Activated naive CD4-positive, alpha-beta T cell treated with anti-CD3 and anti-CD28 coated beads for 36 hours (primary cell): ENCODE data around the gene POLR1H. TPM values are rescaled to one million over a fixed set of nuclear protein-coding genes. Genes with fewer than 3 reads are reported as not detected.

Experiments
- CTCF ChIA-PET: fragments of 350-600 bp; sonication (Branson Sonifier 250); formaldehyde crosslinking; loops from one replicate; lab custom pipeline; 2021; ENCODE audit warnings: antibody characterized with exemption; lab: Charles Lee
- DNase-seq: peaks from one replicate; pipeline ENCODE4 v3.0.0-alpha.2; 2020
- H3K27ac Mint-ChIP-seq: one replicate; pipeline ENCODE4 v1.8.0; 2021; ENCODE audit warnings: mild to moderate bottlenecking, mixed read lengths
- H3K27me3 Mint-ChIP-seq: one replicate; pipeline ENCODE4 v1.8.0; 2021; ENCODE audit warnings: low read depth, mixed read lengths
- H3K36me3 Mint-ChIP-seq: one replicate; pipeline ENCODE4 v1.8.0; 2021; ENCODE audit warnings: low read depth, mixed read lengths
- H3K4me1 Mint-ChIP-seq: one replicate; pipeline ENCODE4 v1.8.0; 2021; ENCODE audit warnings: low read depth, mixed read lengths
- H3K4me3 Mint-ChIP-seq: one replicate; pipeline ENCODE4 v1.8.0; 2021; ENCODE audit warnings: mild to moderate bottlenecking, moderate library complexity, mixed read lengths
- H3K9me3 Mint-ChIP-seq: one replicate; pipeline ENCODE4 v1.8.0; 2021; ENCODE audit warnings: mixed read lengths
- intact Hi-C: fragments of 100-400 bp; cut with micrococcal nuclease; formaldehyde crosslinking; loops from one replicate; pipeline ENCODE4 v1.15.1; 2023
- total RNA-seq, 2 experiments: library from RNA; stranded (reverse); gene quantifications; one replicate each; pipeline ENCODE4 v1.2.3, GENCODE V29; 2021

POLR1H gene
- total RNA-seq, 2 experiments from 2014 or later, result 74.6 to 77.8 TPM

DNA sequence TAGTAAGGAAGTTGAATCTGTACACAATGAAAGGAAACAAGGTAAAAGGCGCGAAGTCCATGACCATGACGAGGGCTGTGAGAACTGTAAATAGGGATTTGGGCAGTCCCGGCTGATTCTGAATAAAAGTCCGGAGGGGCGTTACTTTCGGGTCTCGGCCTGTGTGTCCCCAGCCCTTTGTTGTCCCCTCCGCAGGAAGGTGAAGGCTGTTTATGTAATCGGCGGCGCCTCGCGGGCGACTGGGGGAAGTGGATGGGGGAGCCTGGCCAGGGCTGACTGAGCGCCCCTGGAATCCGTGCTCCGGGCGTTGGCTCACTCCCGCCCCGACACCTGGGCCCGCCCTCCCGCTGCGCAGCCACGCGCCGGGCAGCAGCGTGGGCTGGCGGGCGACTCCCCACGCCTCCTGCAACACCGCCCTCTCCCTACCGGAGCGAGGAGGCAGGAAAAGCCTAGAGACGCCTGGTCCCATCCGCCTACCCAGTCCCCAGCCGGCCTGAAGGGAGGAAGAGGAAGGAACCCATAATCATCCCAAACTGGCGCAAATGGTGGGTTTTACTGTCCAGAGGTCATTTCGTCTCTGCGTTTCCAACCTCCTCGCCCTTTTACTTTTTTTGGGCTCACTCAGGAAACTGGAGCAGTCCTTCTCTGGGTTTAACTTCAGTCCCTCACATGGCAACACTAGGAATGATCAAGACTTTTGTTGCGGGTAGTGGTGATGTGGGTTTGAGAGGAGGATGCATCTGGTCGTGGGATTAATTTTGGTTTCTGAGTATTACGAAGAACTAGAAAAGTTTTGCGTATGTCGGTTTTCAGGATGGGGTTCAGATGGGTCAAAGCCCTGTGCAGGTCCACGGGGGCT is 39.7 kb downstream of the POLR1H start:
- Mint-ChIP-seq H3K27ac (no peak overlapping the region), H3K4me3 (peak overlapping the region; percentile 78), H3K9me3 (no peaks in the 10 kb centered on the region), H3K4me1 (peaks cover 56% of the 10 kb centered on the region), H3K27me3 (peaks cover 20% of the 10 kb centered on the region), H3K36me3 (no peaks in the 10 kb centered on the region)
- intact Hi-C loops, result loop anchor here (1.0 kb wide), 1 partner anchor 112 kb away; the partner anchor contains the start of gene TRIM26
- CTCF ChIA-PET, result interaction anchor here (1.1 to 7.9 kb wide), 8 partner anchors 24 to 253 kb away, joined by 3 to 227 read pairs (median 6); partner anchors contain the start of gene PPP1R11
- DNase-seq, result peak; percentile 37

DNA sequence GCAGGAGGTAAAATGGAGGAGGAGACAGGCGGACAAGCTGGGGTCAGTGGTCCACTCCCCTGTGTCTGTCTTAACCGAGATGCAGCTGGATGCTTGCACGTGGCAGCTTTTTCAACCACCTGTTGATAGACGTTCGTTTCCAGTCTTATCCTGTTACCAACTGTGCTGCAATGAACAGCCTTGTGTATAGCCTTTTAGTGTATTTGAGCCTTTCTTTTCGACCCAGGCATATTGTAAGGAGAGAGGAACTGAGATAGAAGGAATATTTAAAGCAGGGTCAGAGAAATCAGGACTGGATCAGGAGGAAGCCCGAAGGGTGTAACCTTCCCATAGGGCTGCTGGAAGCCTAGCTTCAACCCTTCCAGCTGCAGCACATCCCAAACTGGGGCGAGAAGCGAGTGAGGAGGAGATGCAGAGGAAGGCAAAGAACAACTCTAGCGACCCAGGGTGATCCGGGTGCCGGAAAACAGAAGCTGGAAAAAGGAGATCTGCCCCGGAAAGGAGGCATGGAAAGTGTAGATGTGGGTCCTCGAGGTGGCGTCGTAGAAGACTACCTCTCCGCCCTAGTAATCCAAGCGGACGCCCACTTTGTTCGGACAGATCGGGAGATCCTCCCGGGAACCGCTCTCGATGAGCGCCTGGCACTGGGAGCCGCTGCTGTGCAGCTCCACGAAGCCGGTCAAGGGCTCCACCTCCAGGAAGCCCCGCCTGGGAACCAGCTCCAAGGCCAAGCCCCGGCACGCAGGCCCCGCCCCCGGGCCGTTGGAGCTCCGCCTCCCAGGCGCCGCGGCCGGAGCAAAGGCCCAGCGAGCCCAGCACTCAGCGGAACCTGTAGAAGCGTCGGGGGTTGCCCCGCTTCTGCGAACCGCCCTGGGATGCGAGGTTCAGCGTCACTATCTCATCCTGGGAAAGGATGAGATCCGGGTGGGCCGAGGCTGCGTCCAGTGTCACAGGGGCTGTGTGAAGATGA is 40.7 kb downstream of the POLR1H start:
- H3K36me3 Mint-ChIP-seq, result no peaks in the 10 kb centered on the region
- peaks cover 56% of the 10 kb centered on the region for H3K4me1 Mint-ChIP-seq
- peak overlapping the region; percentile 78 for H3K4me3 Mint-ChIP-seq
- H3K27ac Mint-ChIP-seq, result no peak overlapping the region
- CTCF ChIA-PET, result interaction anchor here (0.6 to 7.9 kb wide), 11 partner anchors 24 to 254 kb away, joined by 3 to 227 read pairs (median 6); partner anchors contain the start of genes POLR1H and PPP1R11
- DNase-seq, result peak; percentile 73
- intact Hi-C loops, result loop anchor here (1.0 to 2.0 kb wide), 3 partner anchors 35 to 295 kb away; partner anchors contain the start of genes PPP1R11 and TRIM26
- H3K27me3 Mint-ChIP-seq, result peaks cover 20% of the 10 kb centered on the region
- no peaks in the 10 kb centered on the region for H3K9me3 Mint-ChIP-seq

DNA sequence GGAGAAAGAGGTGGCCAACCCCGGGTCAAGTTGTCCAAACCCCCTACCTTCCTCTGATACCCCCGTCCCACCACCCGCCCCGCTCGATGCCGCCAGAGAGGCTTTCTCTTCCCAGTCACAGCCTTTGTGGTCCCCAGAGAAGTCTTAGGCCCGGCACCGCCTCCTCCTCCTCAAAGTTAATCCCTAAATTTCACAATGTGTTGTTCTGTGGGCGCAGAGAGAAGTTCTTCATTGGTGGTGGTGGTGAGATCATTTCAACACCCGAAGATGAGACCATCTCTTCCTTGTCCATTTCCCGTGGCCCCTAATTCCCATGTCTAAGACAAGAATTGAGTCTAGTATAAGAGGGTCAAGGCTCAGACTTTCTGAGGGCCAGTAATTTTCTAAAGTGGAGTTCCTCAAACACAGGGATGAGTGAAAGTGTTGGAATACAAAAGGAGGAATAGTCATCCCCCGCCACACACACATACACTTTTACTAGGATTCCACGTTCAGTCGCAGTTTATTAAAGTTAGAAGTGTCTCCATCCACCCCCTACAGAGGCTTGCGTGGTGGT is 41.4 kb downstream of the POLR1H start:
- peaks cover 20% of the 10 kb centered on the region for H3K27me3 Mint-ChIP-seq
- H3K27ac Mint-ChIP-seq, result no peak overlapping the region
- H3K4me3 Mint-ChIP-seq, result peak overlapping the region; percentile 78
- H3K36me3 Mint-ChIP-seq, result no peaks in the 10 kb centered on the region
- H3K4me1 Mint-ChIP-seq, result peaks cover 51% of the 10 kb centered on the region
- intact Hi-C loops, result loop anchor here (2.0 kb wide), 2 partner anchors 36 to 294 kb away; partner anchors contain the start of gene PPP1R11
- DNase-seq, result no peak
- H3K9me3 Mint-ChIP-seq, result no peaks in the 10 kb centered on the region
- CTCF ChIA-PET, result interaction anchor here (1.0 to 7.9 kb wide), 17 partner anchors 8 to 154 kb away, joined by 3 to 227 read pairs (median 6); partner anchors contain the start of genes POLR1H, PPP1R11, RNF39 and TRIM40

DNA sequence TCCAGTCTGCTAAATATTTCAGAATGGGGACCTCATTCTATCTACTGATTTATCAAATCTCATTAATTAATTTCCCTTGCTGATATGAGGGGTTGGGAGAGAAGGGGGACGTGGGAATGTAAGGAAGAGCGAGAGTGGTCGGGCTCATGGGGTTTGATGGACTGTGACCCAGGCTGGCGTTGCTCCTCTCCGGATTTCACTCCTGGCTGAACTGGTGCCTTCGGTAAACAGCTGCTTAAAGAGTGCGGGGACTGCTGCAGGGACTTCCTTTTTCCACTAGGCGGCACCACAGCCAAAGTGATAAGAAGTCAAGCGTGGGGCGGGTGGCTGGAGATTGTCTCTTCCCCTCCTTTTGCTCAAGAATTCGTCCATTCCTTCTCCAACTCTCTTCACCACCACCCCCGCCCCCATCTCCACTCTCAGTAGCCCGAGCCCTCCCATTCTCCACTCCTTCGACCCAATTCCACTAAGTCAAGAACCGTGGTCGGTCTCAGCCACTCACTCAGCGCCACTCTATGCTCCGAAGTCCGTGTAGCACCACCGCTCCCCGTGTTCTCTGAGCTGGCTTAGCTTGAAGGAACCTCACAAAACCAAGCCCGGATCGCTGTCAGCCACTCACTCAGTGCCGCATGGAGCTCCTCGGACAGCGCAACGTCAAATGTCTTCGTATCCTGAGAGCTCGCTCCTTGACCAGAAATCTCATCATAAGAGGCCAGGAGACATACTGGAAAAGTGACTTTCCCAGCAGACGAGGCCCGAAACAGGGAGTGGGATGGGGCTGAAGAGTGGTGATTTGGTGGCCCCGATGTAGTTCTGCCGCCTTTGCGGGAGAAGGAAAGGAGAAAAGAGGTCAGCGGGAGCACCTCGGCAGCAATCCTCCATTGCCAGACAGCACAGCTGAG is 42.2 kb downstream of the POLR1H start:
- H3K4me1 Mint-ChIP-seq, result peaks cover 45% of the 10 kb centered on the region
- no peak overlapping the region for H3K27ac Mint-ChIP-seq
- CTCF ChIA-PET, result interaction anchor here (0.9 to 7.9 kb wide), 19 partner anchors 9 to 153 kb away, joined by 3 to 227 read pairs (median 6); partner anchors contain the start of genes POLR1H, RNF39 and TRIM40
- peak; percentile 93 for DNase-seq
- intact Hi-C loops, result loop anchor here (1.0 to 2.0 kb wide), 5 partner anchors 28 to 294 kb away; partner anchors contain the start of gene PPP1R11
- no peaks in the 10 kb centered on the region for H3K9me3 Mint-ChIP-seq
- H3K4me3 Mint-ChIP-seq, result peak overlapping the region; percentile 78
- H3K27me3 Mint-ChIP-seq, result peaks cover 26% of the 10 kb centered on the region
- no peaks in the 10 kb centered on the region for H3K36me3 Mint-ChIP-seq

DNA sequence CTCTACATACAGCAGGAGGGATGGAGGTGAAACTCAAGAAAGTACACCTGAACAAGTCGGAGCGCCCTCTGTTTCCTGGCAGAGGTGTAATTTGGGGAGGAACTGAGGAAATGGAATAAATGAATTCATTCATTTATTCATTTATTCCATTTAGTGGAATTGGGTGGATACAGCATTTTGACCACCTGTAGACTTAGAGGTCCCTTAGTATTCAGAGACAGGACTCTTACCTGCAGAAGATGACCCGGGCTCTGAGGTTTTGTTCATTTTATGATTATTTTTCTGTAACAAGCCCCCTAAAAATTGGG is 42.8 kb downstream of the POLR1H start:
- H3K9me3 Mint-ChIP-seq, result no peaks in the 10 kb centered on the region
- no peaks in the 10 kb centered on the region for H3K36me3 Mint-ChIP-seq
- H3K27ac Mint-ChIP-seq, result no peak overlapping the region
- H3K4me1 Mint-ChIP-seq, result peaks cover 39% of the 10 kb centered on the region
- intact Hi-C loops, result loop anchor here (1.0 to 2.0 kb wide), 5 partner anchors 27 to 293 kb away; partner anchors contain the start of gene PPP1R11
- CTCF ChIA-PET, result interaction anchor here (0.9 to 7.9 kb wide), 17 partner anchors 9 to 153 kb away, joined by 3 to 227 read pairs (median 6); partner anchors contain the start of genes POLR1H, RNF39 and TRIM40
- peak overlapping the region; percentile 78 for H3K4me3 Mint-ChIP-seq
- peaks cover 30% of the 10 kb centered on the region for H3K27me3 Mint-ChIP-seq
- DNase-seq, result no peak

DNA sequence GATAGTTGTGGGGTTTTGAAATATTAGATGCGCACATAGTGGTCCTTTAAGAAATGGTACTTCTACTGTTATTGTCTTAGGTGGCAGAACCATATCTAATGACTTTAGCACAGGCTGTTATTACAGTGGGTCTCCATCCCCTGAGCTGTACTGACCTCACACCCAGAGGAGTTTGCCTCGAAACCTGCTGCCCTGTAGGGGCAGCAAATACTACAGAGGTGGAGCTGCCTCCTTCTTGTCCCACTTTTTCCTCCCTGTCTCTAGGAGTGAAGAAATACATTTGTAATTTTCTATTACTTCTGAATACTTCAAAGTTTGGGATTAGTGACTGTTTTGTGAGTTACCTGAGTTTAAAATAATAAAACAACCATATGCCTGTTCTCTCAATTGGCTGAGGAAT is 43.6 kb downstream of the POLR1H start:
- no peak for DNase-seq
- Mint-ChIP-seq H3K36me3 (no peaks in the 10 kb centered on the region), H3K27ac (no peak overlapping the region), H3K4me3 (no peak overlapping the region), H3K9me3 (no peaks in the 10 kb centered on the region), H3K27me3 (peaks cover 29% of the 10 kb centered on the region), H3K4me1 (peaks cover 31% of the 10 kb centered on the region)
- intact Hi-C loops, result no loop called here
- CTCF ChIA-PET, result interaction anchor here (1.0 to 7.9 kb wide), 5 partner anchors 9 to 87 kb away, joined by 3 to 227 read pairs (median 6); no protein-coding TSS in a partner anchor

DNA sequence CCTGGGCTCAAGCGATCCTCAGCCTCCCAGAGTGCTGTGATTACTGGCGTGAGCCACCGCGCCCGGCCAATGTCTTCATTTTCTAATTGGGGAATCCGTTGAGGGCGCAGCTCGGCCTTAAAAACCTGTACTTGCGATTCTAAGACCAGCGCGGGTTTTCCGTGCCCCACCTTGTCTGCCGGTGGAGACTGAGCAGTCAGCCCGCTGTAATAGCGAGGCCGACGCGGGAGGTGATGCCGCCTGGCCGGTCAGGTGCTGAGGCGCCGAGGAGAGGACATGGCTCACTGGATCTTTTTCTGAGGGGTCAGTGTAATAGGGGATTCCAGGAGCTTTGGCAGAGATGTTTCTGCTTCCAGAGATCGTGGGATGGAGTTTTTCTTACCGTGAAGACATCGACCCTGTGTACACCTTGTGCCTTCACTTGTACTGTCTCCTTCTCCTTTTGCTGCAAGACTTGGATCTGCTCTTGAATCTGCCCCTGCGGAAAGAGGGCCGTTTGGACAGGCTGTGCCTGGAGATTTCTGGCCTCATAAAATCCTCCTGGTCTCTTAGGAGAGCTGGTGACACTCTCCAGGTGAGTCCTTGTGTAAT is 50.3 kb downstream of the POLR1H start:
- Mint-ChIP-seq H3K36me3 (no peaks in the 10 kb centered on the region), H3K4me3 (no peak overlapping the region), H3K27me3 (peaks cover 26% of the 10 kb centered on the region), H3K4me1 (peaks cover 11% of the 10 kb centered on the region), H3K9me3 (no peaks in the 10 kb centered on the region), H3K27ac (no peak overlapping the region)
- intact Hi-C loops, result no loop called here
- DNase-seq, result no peak
- CTCF ChIA-PET, result interaction anchor here (0.8 to 0.9 kb wide), 2 partner anchors 13 to 20 kb away, joined by 3 to 4 read pairs; no protein-coding TSS in a partner anchor

DNA sequence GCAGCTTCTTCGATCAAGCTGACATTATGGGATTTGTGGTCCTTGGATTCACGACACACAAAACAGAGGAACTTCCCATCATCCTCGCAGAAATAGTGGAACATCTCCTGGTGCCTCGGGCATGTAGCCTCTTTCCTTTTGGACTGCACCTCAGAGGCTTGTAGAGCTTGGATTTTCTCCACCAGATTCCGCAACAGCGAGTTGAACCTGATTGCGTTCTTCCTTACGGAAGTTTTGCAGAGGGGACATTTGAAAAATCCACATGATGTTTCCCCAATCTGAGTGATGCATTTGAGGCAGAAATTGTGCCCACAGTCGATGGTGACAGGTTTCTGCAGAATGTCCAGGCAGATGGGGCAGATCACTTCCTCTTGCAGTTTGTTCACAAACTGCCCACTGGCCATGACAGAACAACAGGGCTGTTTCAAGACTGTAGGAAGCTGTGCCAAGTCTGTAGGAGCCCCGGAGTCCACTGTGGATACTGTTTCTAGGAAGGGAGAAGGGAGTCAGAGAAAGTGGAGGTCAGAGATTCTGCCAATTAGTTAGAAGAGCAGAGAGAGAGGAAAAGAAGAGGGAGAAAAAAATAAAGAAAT is 51.4 kb downstream of the POLR1H start:
- Mint-ChIP-seq H3K4me3 (no peak overlapping the region), H3K36me3 (no peaks in the 10 kb centered on the region), H3K27ac (no peak overlapping the region), H3K27me3 (peaks cover 25% of the 10 kb centered on the region), H3K9me3 (no peaks in the 10 kb centered on the region), H3K4me1 (peaks cover 11% of the 10 kb centered on the region)
- intact Hi-C loops, result no loop called here
- no peak for DNase-seq
- CTCF ChIA-PET, result interaction anchor here (0.9 to 2.9 kb wide), 2 partner anchors 12 to 18 kb away, joined by 3 to 16 read pairs; no protein-coding TSS in a partner anchor

DNA sequence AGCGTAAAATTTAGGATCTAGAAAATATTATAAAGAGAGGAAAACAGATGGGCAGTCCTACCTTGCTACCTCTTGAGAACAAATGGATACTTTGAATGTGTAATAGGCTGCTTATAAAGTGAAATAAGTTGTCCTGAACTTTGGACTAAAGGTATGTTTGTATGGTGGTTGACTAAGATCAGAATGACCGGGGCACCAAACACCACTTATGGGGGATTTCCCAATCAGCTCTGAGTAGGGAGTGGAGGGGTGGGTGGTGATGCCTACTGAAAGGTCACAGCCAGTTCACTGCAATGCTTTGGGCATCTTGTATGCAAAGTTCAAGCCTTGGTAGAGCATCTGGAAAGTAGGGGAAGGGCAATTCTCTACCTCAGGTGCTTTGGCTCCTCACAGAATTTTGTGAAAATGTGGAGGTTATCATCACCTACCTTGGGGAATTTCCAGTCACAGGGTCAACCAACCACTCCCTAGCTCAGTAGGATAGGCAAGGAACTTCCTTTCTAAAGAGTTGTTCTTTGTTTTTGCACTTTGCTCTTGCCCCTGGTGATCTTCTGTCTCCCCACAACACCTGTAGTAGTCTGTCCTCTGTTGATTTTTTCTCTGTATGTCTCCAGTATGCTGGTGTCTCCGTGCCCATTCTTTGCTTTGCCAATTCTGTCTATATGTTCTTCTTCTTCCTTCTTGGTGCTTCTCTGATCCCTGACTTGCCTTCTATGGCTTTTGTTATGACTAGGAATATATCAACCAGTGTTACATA is 52.1 kb downstream of the POLR1H start, which contains the start of gene TRIM31:
Gene TRIM31 (minus strand): TSS at position 88 of the 757 bp plus-strand sequence. CDS start 285 bp downstream, outside the sequence.
- Mint-ChIP-seq H3K9me3 (no peaks in the 10 kb centered on the region), H3K4me3 (no peak within 1 kb of the TSS), H3K27me3 (peaks cover 20% of the 10 kb centered on the region), H3K27ac (no peak within 1 kb of the TSS), H3K4me1 (peaks cover 11% of the 10 kb centered on the region), H3K36me3 (no peaks in the 10 kb centered on the region)
- CTCF ChIA-PET, result interaction anchor here (1.8 to 2.9 kb wide), 2 partner anchors 8 to 18 kb away, joined by 3 to 16 read pairs; no protein-coding TSS in a partner anchor
- no peak for DNase-seq
- intact Hi-C loops, result no loop called here
